Activated naive CD8-positive, alpha-beta T cell treated with anti-CD3 and anti-CD28 coated beads, Interleukin-2, amount 50 U/mL, for 24 hours (primary cell): ENCODE measurements around the gene TNFSF18.

Experiments
- ATAC-seq: fragments of 150-1000 bp; cut with Tn5 transposase; one replicate; pipeline ENCODE4 v1.10.0; 2021
- DNase-seq: peaks from one replicate; pipeline ENCODE4 v3.0.0; 2021
- H3K27ac Mint-ChIP-seq: one replicate; pipeline ENCODE4 v1.8.0; 2021; ENCODE audit warnings: mild to moderate bottlenecking, mixed read lengths
- H3K27me3 Mint-ChIP-seq: one replicate; pipeline ENCODE4 v1.8.0; 2021; ENCODE audit warnings: mixed read lengths
- H3K36me3 Mint-ChIP-seq: one replicate; pipeline ENCODE4 v1.8.0; 2021; ENCODE audit warnings: low read depth, mixed read lengths
- H3K4me1 Mint-ChIP-seq: one replicate; pipeline ENCODE4 v1.8.0; 2021; ENCODE audit warnings: mixed read lengths
- H3K4me3 Mint-ChIP-seq: one replicate; pipeline ENCODE4 v1.8.0; 2021; ENCODE audit warnings: mild to moderate bottlenecking, moderate library complexity, mixed read lengths
- H3K9me3 Mint-ChIP-seq: one replicate; pipeline ENCODE4 v1.8.0; 2021; ENCODE audit warnings: mixed read lengths

TNFSF18 gene

DNA sequence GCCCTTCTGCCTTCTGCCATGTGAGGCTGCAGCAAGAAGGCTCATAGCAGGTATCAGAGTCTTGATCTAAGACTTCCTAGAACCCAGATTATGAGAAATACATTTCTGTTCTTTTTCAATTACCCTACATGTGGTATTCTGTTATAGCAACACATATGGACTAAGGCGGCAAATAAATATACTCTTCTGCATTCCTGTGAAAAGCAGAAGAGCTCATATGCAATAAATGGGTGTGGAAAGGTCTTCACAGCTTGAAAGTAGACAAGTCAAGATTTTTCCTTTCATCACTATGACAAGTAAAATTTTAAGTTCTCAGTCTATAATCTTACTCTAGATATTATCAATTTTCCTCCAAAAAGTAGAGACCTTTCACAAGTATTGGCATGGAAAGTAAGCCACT is 36.6 kb downstream of the TNFSF18 start:
- Mint-ChIP-seq H3K9me3 (no peaks in the 10 kb centered on the region), H3K36me3 (no peaks in the 10 kb centered on the region), H3K27ac (no peak overlapping the region), H3K4me3 (no peak overlapping the region), H3K27me3 (peaks cover 2% of the 10 kb centered on the region), H3K4me1 (peaks cover 12% of the 10 kb centered on the region)
- DNase-seq (no peak), ATAC-seq (no peak)

- peaks cover 5% of the 10 kb centered on the region for H3K4me1 Mint-ChIP-seq
- H3K36me3 Mint-ChIP-seq: no peaks in the 10 kb centered on the region
- ATAC-seq: no peak
- H3K9me3 Mint-ChIP-seq: peaks cover 4% of the 10 kb centered on the region
- H3K27me3 Mint-ChIP-seq: peaks cover 2% of the 10 kb centered on the region
- no peak for DNase-seq
- H3K27ac Mint-ChIP-seq: no peak overlapping the region
- no peak overlapping the region for H3K4me3 Mint-ChIP-seq
Observed at GRCh38 chr1:173012126-173012525, 38.6 kb downstream of the TNFSF18 start.

DNA sequence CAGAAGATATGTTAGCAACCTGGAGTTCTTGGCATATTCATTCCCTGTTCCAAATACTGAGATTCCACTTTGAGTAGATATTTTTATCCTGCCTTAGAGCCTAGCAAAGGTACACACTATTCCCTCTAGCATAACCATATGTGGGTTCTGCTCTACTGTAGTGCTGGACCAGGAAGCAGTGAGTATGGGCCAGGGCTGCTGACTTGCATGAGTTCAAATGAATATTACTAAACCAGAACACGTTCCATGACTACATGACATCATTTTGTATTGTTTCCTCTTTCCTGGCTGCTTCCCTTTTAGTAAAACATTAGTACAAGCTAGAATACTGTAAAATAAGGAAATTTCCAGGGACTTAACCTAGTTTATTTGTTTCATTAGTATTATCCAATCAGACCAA is 41.1 kb downstream of the TNFSF18 start:
- Mint-ChIP-seq H3K27ac (no peak overlapping the region), H3K4me3 (no peak overlapping the region), H3K9me3 (peaks cover 4% of the 10 kb centered on the region), H3K36me3 (no peaks in the 10 kb centered on the region), H3K27me3 (peaks cover 2% of the 10 kb centered on the region), H3K4me1 (peaks cover 5% of the 10 kb centered on the region)
- ATAC-seq (no peak), DNase-seq (no peak)

GRCh38 chr1:173005196-173005864 is 45.4 kb downstream of the TNFSF18 start:
- Mint-ChIP-seq H3K27me3 (peaks cover 2% of the 10 kb centered on the region), H3K36me3 (peaks cover 2% of the 10 kb centered on the region), H3K27ac (no peak overlapping the region), H3K4me3 (no peak overlapping the region), H3K4me1 (peaks cover 5% of the 10 kb centered on the region), H3K9me3 (peaks cover 23% of the 10 kb centered on the region)
- no peak for ATAC-seq
- DNase-seq: no peak

DNA sequence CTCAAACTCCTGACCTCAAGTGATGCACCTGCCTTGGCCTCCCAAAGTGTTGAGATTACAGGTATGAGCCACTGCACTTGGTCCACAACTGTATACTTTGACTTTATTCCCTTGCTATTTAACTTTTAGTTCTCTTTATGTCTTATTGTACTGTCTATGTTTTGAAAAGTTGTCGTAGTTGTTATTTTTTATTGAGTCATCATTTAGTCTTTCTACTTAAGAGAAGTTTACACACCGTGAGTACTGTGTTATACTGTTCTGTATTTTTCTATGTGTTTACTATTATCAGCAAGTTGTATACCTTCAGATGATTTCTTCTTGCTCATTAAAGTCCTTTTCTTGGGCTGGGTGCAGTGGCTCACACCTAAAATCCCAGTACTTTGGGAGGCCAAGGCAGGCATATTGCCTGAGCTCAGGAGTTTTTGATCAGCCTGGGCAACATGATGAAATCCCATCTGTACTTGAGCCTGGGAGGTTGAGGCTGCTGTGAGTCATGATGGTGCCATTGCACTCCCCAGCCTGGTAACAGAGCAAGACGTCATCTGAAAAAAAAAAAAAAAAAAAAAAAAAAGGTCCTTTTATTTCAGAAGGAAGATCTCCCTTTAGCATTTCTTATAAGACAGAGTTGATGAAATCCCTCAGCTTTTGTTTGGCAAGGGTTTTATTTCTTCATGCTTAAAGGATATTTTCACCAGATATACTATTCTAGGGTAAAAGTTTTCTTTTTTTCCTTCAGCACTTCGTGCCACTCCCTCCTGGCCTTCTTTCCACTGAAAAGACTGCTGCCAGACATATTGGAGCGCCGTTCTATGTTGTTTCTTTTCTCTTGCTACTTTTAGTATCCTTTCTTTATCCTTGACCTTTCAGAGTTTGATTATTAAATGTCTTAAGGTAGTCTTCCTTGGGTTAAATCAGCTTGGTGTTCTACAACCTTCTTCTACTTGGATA is 47.6 kb downstream of the TNFSF18 start:
- no peak for DNase-seq
- Mint-ChIP-seq H3K9me3 (peaks cover 20% of the 10 kb centered on the region), H3K4me3 (no peak overlapping the region), H3K36me3 (peaks cover 2% of the 10 kb centered on the region), H3K27ac (no peak overlapping the region), H3K4me1 (peaks cover 3% of the 10 kb centered on the region), H3K27me3 (peaks cover 2% of the 10 kb centered on the region)
- ATAC-seq: no peak

GRCh38 chr1:172999349-172999748 is 51.4 kb downstream of the TNFSF18 start:
- no peak overlapping the region for H3K4me3 Mint-ChIP-seq
- H3K27me3 Mint-ChIP-seq: peaks cover 2% of the 10 kb centered on the region
- no peak for ATAC-seq
- peaks cover 26% of the 10 kb centered on the region for H3K9me3 Mint-ChIP-seq
- no peak overlapping the region for H3K27ac Mint-ChIP-seq
- no peaks in the 10 kb centered on the region for H3K4me1 Mint-ChIP-seq
- DNase-seq: no peak
- H3K36me3 Mint-ChIP-seq: peaks cover 2% of the 10 kb centered on the region

DNA sequence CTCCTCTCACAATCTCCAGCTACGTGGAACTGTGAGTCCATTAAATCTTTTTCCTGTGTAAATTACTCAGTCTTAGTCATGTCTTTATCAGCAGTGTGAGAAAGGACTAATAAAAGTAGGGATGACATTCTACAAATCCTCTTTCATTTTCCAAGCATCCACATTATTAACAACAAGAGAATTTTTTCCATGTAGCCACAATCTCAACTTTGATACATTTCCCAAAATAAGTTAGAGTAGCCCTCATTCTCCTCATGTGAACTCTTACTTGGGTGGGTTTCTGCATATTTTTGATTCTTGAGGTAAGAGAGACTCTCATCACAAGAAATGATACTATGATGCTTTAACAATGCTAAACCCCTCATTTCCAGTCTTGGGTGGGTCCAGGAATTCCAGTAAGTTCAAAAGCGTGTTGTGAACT is 52.8 kb downstream of the TNFSF18 start:
- H3K27me3 Mint-ChIP-seq: peaks cover 2% of the 10 kb centered on the region
- ATAC-seq (no peak), DNase-seq (no peak)
- peaks cover 2% of the 10 kb centered on the region for H3K36me3 Mint-ChIP-seq
- peaks cover 25% of the 10 kb centered on the region for H3K9me3 Mint-ChIP-seq
- H3K4me3 Mint-ChIP-seq: no peak overlapping the region
- no peaks in the 10 kb centered on the region for H3K4me1 Mint-ChIP-seq
- no peak overlapping the region for H3K27ac Mint-ChIP-seq

DNA sequence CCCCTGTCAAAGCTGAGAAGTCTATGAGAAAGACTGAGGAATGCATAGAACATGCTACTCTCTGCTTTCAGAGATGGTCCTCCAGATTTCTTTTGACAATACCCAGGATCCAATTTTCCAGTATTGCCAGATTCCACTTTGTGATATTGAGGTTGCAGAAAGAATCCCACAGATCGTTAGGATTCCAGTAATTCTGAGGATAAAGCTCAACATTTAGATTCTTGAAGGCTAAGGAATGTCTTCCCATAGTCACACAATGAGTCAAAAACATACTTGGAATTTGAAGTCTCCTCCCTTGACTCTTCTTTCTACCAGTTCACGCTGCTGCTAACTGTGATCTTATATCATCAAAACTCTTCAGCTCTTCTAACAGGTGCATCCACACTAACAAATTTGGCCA is 57.1 kb downstream of the TNFSF18 start:
- Mint-ChIP-seq H3K27me3 (no peaks in the 10 kb centered on the region), H3K4me1 (no peaks in the 10 kb centered on the region), H3K27ac (no peak overlapping the region), H3K4me3 (no peak overlapping the region), H3K9me3 (peaks cover 7% of the 10 kb centered on the region), H3K36me3 (no peaks in the 10 kb centered on the region)
- DNase-seq (no peak), ATAC-seq (no peak)

DNA sequence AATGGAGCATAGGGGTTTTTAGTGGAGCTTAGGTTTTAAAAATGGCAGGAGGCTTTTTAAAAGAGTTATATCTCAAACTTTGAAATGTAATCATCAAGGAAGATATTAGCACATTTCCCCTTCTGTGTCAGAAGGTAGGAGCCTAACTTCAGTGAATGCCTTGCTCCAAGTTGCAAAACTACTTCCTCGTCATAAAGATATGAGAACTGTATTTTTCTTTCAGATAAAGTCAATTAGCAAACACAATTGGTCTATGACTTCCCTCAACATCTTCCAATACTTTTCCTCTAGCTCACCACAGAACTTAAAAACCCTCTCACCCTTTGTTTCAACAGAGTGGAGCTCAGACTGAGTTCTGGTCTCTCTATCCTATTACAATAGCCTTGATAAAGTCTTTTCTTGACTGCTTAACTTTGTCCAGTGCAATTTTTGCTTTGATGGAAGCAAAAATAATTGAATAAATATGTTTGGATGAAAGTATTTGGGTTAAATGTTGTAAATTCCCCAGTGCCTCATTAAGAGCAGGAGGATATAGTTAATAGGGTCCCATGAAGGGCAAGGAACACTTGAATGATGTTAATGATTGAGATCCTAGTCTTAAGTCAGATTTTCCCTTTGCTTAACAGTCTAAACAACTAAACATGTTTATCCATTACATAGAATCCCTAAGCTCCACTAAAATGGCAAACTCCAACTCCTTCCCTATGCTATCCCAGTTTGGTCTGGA is 58.9 kb downstream of the TNFSF18 start:
- ATAC-seq: no peak

GRCh38 chr1:172990598-172991215 is 60.0 kb downstream of the TNFSF18 start:
- no peaks in the 10 kb centered on the region for H3K36me3 Mint-ChIP-seq
- no peak for DNase-seq
- no peak overlapping the region for H3K4me3 Mint-ChIP-seq

More for the DNA sequence above, 58.9 kb downstream of the TNFSF18 start:
- Mint-ChIP-seq H3K9me3 (no peaks in the 10 kb centered on the region), H3K4me1 (no peaks in the 10 kb centered on the region), H3K36me3 (no peaks in the 10 kb centered on the region), H3K27ac (no peak overlapping the region), H3K27me3 (no peaks in the 10 kb centered on the region), H3K4me3 (no peak overlapping the region)
- no peak for DNase-seq

More at GRCh38 chr1:172990598-172991215, 60.0 kb downstream of the TNFSF18 start:
- no peaks in the 10 kb centered on the region for H3K27me3 Mint-ChIP-seq
- no peak overlapping the region for H3K27ac Mint-ChIP-seq
- no peaks in the 10 kb centered on the region for H3K9me3 Mint-ChIP-seq
- H3K4me1 Mint-ChIP-seq: no peaks in the 10 kb centered on the region
- ATAC-seq: no peak
